H1 (cell line): ENCODE results near the gene MAPK1. TPM values are rescaled to one million over a fixed set of nuclear protein-coding genes. Genes with fewer than 3 reads are reported as not detected.

Source experiments
- CHD7 ChIP-seq: fragments of 300-600 bp; sonication (generic); IDR thresholded peaks from 2 replicates; pipeline ENCODE4 v1.7.1; 2012; ENCODE audit warnings: low read length, moderate library complexity, mild to moderate bottlenecking, inconsistent platforms; ENCODE audit not compliant: insufficient replicate concordance
- JUN ChIP-seq: IDR thresholded peaks from 2 replicates; pipeline ENCODE4 v1.6.1; 2011; ENCODE audit warnings: low read depth, mild to moderate bottlenecking, improper control_type of control experiment, low read length
- TEAD4 ChIP-seq: IDR thresholded peaks from 2 replicates; pipeline ENCODE4 v1.6.1; 2012; ENCODE audit warnings: low read depth, low read length, inconsistent platforms, mixed read lengths
- polyA plus RNA-seq, 7 experiments: library from polyadenylated mRNA; depleted of rRNA in 3 of 7; stranded (reverse) in 5 of 7; unstranded in 2 of 7; fragments of >200 nt in 5 of 7; fragments of 200-250 nt in 2 of 7; gene quantifications; 1 replicate in 5 of 7; 2 replicates in 1 of 7; 4 replicates in 1 of 7; pipeline versions ENCODE4 v1.2.1 to v1.2.3, GENCODE V29; 2011 to 2013; ENCODE audit warnings: missing spikeins in 2 of 7, mixed read lengths in 2 of 7
- total RNA-seq: library from RNA; stranded (reverse); fragmentation: NEBNext Ultra II Directional; extraction: Animal tissue kit (Norgen Biotek cat#: 25700); gene quantifications from 2 replicates; pipeline ENCODE4 v1.2.1, GENCODE V29; 2021

MAPK1 gene
- total and polyA plus RNA-seq, 2 of the 8 experiments (the other 6 are each of a cell fraction or from before 2014, with no cell fraction given): 28.1 to 101 TPM

DNA sequence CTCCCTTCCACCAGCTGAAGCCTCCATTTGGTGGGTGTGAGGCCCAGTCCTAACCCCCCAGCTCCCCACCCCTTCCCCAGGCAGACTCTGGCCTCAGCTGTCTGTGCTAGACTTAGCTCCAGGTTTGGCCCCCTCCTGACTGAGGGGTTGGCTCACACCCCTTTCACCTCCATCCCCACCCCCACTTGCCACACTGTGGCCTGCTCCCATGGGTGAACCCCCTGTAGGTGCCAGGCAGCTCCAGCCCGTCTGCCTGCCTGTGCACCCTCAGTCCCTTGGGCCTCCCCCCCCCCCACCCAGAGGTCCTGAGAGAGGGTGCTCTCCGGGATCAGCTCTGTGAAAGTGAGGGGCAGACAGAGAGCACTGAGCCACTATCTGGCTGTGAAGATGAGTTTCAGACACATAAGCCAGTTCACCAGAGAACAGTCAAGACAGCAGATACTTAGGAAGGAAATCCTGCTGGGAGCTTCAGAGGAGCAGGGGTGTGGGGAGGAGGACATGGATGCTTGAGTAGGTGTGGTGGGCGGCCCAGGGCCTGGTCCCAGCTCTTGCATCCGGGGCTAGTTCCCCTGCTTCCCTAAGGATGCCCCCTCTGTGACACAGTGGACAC is 49.0 kb upstream of the MAPK1 start (continued):
- no peak for TF ChIP-seq CHD7
- no peak for TF ChIP-seq TEAD4
- no peak for TF ChIP-seq JUN
